ENCODE results near the gene LAMA1. TPM values are rescaled to one million over a fixed set of nuclear protein-coding genes. Genes with fewer than 3 reads are reported as not detected.

LAMA1 gene
- total and polyA plus RNA-seq, 4 experiments from 2014 or later, result not detected

GRCh38 chr18:7084080-7085065 lies 33.2 kb downstream of the LAMA1 start:
- H3K36me3 Mint-ChIP-seq, result no peaks in the 10 kb centered on the region
- Histone ChIP-seq H3K4me1 (ENCODE audit: insufficient read depth, low read length) (no peaks in the 10 kb centered on the region), H3K9me3 (ENCODE audit: control insufficient read depth in 1 of 2, low read length in 2 of 2) (no peaks in the 10 kb centered on the region), H3K27ac (ENCODE audit: low read depth, low read length) (no peak overlapping the region), H3K36me3 (ENCODE audit: insufficient read depth, low read length) (no peaks in the 10 kb centered on the region), H3K27me3 (ENCODE audit: insufficient read depth, low read length) (no peaks in the 10 kb centered on the region), H3K4me3 (ENCODE audit: low read length in 2 of 2) (no peak overlapping the region)
- peaks cover 0 to 4% (median 0%) of the 10 kb centered on the region in 8 donors for H3K9me3 Mint-ChIP-seq
- H3K27me3 Mint-ChIP-seq, result no peaks in the 10 kb centered on the region
- H3K4me3 Mint-ChIP-seq, result no peak overlapping the region
- CTCF ChIA-PET (ENCODE audit: partially characterized antibody), result no interaction called here
- no peak overlapping the region for H3K27ac Mint-ChIP-seq
- POLR2A ChIA-PET (ENCODE audit: partially characterized antibody), result no interaction called here
- DNase-seq, result no peak
- H3K4me1 Mint-ChIP-seq, result no peaks in the 10 kb centered on the region
- intact Hi-C loops (cut with micrococcal nuclease), result no loop called here

- Histone ChIP-seq H3K36me3 (ENCODE audit: insufficient read depth, low read length) (no peaks in the 10 kb centered on the region), H3K4me1 (ENCODE audit: insufficient read depth, low read length) (no peaks in the 10 kb centered on the region), H3K27ac (ENCODE audit: low read depth, low read length) (no peak overlapping the region), H3K4me3 (ENCODE audit: low read length in 2 of 2) (no peak overlapping the region), H3K9me3 (ENCODE audit: control insufficient read depth in 1 of 2, low read length in 2 of 2) (no peaks in the 10 kb centered on the region), H3K27me3 (ENCODE audit: insufficient read depth, low read length) (no peaks in the 10 kb centered on the region)
- ChIA-PET POLR2A (ENCODE audit: partially characterized antibody) (no interaction called here), CTCF (ENCODE audit: partially characterized antibody) (no interaction called here)
- Mint-ChIP-seq H3K4me3 (no peak overlapping the region), H3K36me3 (no peaks in the 10 kb centered on the region), H3K4me1 (no peaks in the 10 kb centered on the region), H3K27me3 (no peaks in the 10 kb centered on the region), H3K27ac (no peak overlapping the region), H3K9me3 (peaks cover 0 to 5% (median 0%) of the 10 kb centered on the region in 8 donors)
- no peak for DNase-seq
- intact Hi-C loops (cut with micrococcal nuclease), result no loop called here
Observed at GRCh38 chr18:7082671-7083070, 34.9 kb downstream of the LAMA1 start.

- Mint-ChIP-seq H3K9me3 (peaks cover 0 to 5% (median 0%) of the 10 kb centered on the region in 8 donors), H3K36me3 (no peaks in the 10 kb centered on the region), H3K4me1 (no peaks in the 10 kb centered on the region), H3K27ac (no peak overlapping the region), H3K27me3 (no peaks in the 10 kb centered on the region), H3K4me3 (no peak overlapping the region)
- no peaks in the 10 kb centered on the region for H3K36me3 ChIP-seq (ENCODE audit: insufficient read depth, low read length)
- H3K9me3 ChIP-seq (ENCODE audit: control insufficient read depth in 1 of 2, low read length in 2 of 2), result no peaks in the 10 kb centered on the region
- ChIA-PET POLR2A (ENCODE audit: partially characterized antibody) (no interaction called here), CTCF (ENCODE audit: partially characterized antibody) (no interaction called here)
- H3K27ac ChIP-seq (ENCODE audit: low read depth, low read length), result no peak overlapping the region
- no peaks in the 10 kb centered on the region for H3K27me3 ChIP-seq (ENCODE audit: insufficient read depth, low read length)
- intact Hi-C loops (cut with micrococcal nuclease), result no loop called here
- H3K4me3 ChIP-seq (ENCODE audit: low read length in 2 of 2), result no peak overlapping the region
- DNase-seq, result no peak
- no peaks in the 10 kb centered on the region for H3K4me1 ChIP-seq (ENCODE audit: insufficient read depth, low read length)
Observed at GRCh38 chr18:7079231-7079630, 38.4 kb downstream of the LAMA1 start.

GRCh38 chr18:7072593-7072992 lies 45.0 kb downstream of the LAMA1 start:
- peaks cover 0 to 7% (median 0%) of the 10 kb centered on the region in 8 donors for H3K9me3 Mint-ChIP-seq
- Histone ChIP-seq H3K36me3 (ENCODE audit: insufficient read depth, low read length) (no peaks in the 10 kb centered on the region), H3K9me3 (ENCODE audit: control insufficient read depth in 1 of 2, low read length in 2 of 2) (no peaks in the 10 kb centered on the region), H3K27ac (ENCODE audit: low read depth, low read length) (no peak overlapping the region), H3K4me1 (ENCODE audit: insufficient read depth, low read length) (no peaks in the 10 kb centered on the region), H3K27me3 (ENCODE audit: insufficient read depth, low read length) (no peaks in the 10 kb centered on the region), H3K4me3 (ENCODE audit: low read length in 2 of 2) (no peak overlapping the region)
- ChIA-PET POLR2A (ENCODE audit: partially characterized antibody) (no interaction called here), CTCF (ENCODE audit: partially characterized antibody) (no interaction called here)
- H3K36me3 Mint-ChIP-seq, result no peaks in the 10 kb centered on the region
- no peaks in the 10 kb centered on the region for H3K27me3 Mint-ChIP-seq
- intact Hi-C loops (cut with micrococcal nuclease), result no loop called here
- DNase-seq, result no peak
- no peak overlapping the region for H3K4me3 Mint-ChIP-seq
- no peaks in the 10 kb centered on the region for H3K4me1 Mint-ChIP-seq
- no peak overlapping the region for H3K27ac Mint-ChIP-seq

- H3K4me3 Mint-ChIP-seq, result no peak overlapping the region
- intact Hi-C loops (cut with micrococcal nuclease), result no loop called here
Observed at GRCh38 chr18:7071600-7071999, 46.0 kb downstream of the LAMA1 start.

GRCh38 chr18:7070466-7070865 lies 47.1 kb downstream of the LAMA1 start:
- Mint-ChIP-seq H3K9me3 (peaks cover 0 to 7% (median 0%) of the 10 kb centered on the region in 8 donors), H3K4me1 (no peaks in the 10 kb centered on the region), H3K27ac (no peak overlapping the region), H3K36me3 (no peaks in the 10 kb centered on the region), H3K27me3 (no peaks in the 10 kb centered on the region), H3K4me3 (no peak overlapping the region)
- no peak overlapping the region for H3K4me3 ChIP-seq (ENCODE audit: low read length in 2 of 2)
- no peak for DNase-seq
- H3K9me3 ChIP-seq (ENCODE audit: control insufficient read depth in 1 of 2, low read length in 2 of 2), result no peaks in the 10 kb centered on the region
- ChIA-PET POLR2A (ENCODE audit: partially characterized antibody) (no interaction called here), CTCF (ENCODE audit: partially characterized antibody) (no interaction called here)
- no peaks in the 10 kb centered on the region for H3K27me3 ChIP-seq (ENCODE audit: insufficient read depth, low read length)
- no peak overlapping the region for H3K27ac ChIP-seq (ENCODE audit: low read depth, low read length)
- intact Hi-C loops (cut with micrococcal nuclease), result no loop called here
- H3K36me3 ChIP-seq (ENCODE audit: insufficient read depth, low read length), result no peaks in the 10 kb centered on the region
- no peaks in the 10 kb centered on the region for H3K4me1 ChIP-seq (ENCODE audit: insufficient read depth, low read length)

More at GRCh38 chr18:7071600-7071999, 46.0 kb downstream of the LAMA1 start:
- no peaks in the 10 kb centered on the region for H3K9me3 ChIP-seq (ENCODE audit: control insufficient read depth in 1 of 2, low read length in 2 of 2)
- Mint-ChIP-seq H3K36me3 (no peaks in the 10 kb centered on the region), H3K4me1 (no peaks in the 10 kb centered on the region), H3K27ac (no peak overlapping the region), H3K27me3 (no peaks in the 10 kb centered on the region), H3K9me3 (peaks cover 0 to 7% (median 0%) of the 10 kb centered on the region in 8 donors)
- no peak for DNase-seq
- ChIA-PET CTCF (ENCODE audit: partially characterized antibody) (no interaction called here), POLR2A (ENCODE audit: partially characterized antibody) (no interaction called here)
- H3K27me3 ChIP-seq (ENCODE audit: insufficient read depth, low read length), result no peaks in the 10 kb centered on the region
- H3K36me3 ChIP-seq (ENCODE audit: insufficient read depth, low read length), result no peaks in the 10 kb centered on the region
- H3K4me3 ChIP-seq (ENCODE audit: low read length in 2 of 2), result no peak overlapping the region
- H3K27ac ChIP-seq (ENCODE audit: low read depth, low read length), result no peak overlapping the region
- no peaks in the 10 kb centered on the region for H3K4me1 ChIP-seq (ENCODE audit: insufficient read depth, low read length)

GRCh38 chr18:7068871-7069590 lies 48.6 kb downstream of the LAMA1 start:
- no peak for DNase-seq
- ChIA-PET POLR2A (ENCODE audit: partially characterized antibody) (no interaction called here), CTCF (ENCODE audit: partially characterized antibody) (interaction anchor here (1.0 kb wide), 1 partner anchor 13 kb away, joined by 3 read pairs; no protein-coding TSS in a partner anchor)
- Histone ChIP-seq H3K9me3 (ENCODE audit: control insufficient read depth in 1 of 2, low read length in 2 of 2) (no peaks in the 10 kb centered on the region), H3K36me3 (ENCODE audit: insufficient read depth, low read length) (no peaks in the 10 kb centered on the region), H3K27ac (ENCODE audit: low read depth, low read length) (no peak overlapping the region), H3K27me3 (ENCODE audit: insufficient read depth, low read length) (no peaks in the 10 kb centered on the region), H3K4me3 (ENCODE audit: low read length in 2 of 2) (no peak overlapping the region), H3K4me1 (ENCODE audit: insufficient read depth, low read length) (no peaks in the 10 kb centered on the region)
- H3K9me3 Mint-ChIP-seq, result peaks cover 0 to 7% (median 0%) of the 10 kb centered on the region in 8 donors
- no peak overlapping the region for H3K4me3 Mint-ChIP-seq
- no peaks in the 10 kb centered on the region for H3K27me3 Mint-ChIP-seq
- H3K27ac Mint-ChIP-seq, result no peak overlapping the region
- H3K36me3 Mint-ChIP-seq, result no peaks in the 10 kb centered on the region
- intact Hi-C loops (cut with micrococcal nuclease), result no loop called here
- no peaks in the 10 kb centered on the region for H3K4me1 Mint-ChIP-seq
